Gastrocnemius medialis (tissue), 4 donors: ENCODE results near the gene SEPTIN10. TPM values are rescaled to one million over a fixed set of nuclear protein-coding genes. Genes with fewer than 3 reads are reported as not detected.

ENCODE experiments used
- ATAC-seq, 2 donors: fragments of 150-250 bp; one replicate each; pipeline ENCODE4 v1.9.1; 2016
- DNase-seq, 2 donors: peaks; one replicate each; pipeline ENCODE4 v3.0.0-alpha.2; 2019
- H3K27ac ChIP-seq, 4 donors: fragments of 200-600 bp; sonication (generic); 1 replicate in 1 of 4; 2 replicates in 3 of 4; pipeline ENCODE4 v1.5.1; 2016 to 2018; ENCODE audit warnings: mild to moderate bottlenecking in 2 of 4, moderate library complexity in 1 of 4
- H3K27me3 ChIP-seq, 3 donors: fragments of 200-600 bp; sonication (generic) in 2 of 3; 1 replicate in 1 of 3; 2 replicates in 2 of 3; pipeline versions ENCODE4 v1.5.1 to v1.6.0; 2016 to 2019; ENCODE audit warnings: mild to moderate bottlenecking in 1 of 3, moderate library complexity in 1 of 3
- H3K36me3 ChIP-seq, 2 donors: fragments of 200-600 bp; sonication (generic) in 1 of 2; one replicate each; pipeline ENCODE4 v1.5.1; 2017 to 2018
- H3K4me1 ChIP-seq, 2 donors: fragments of 200-600 bp; sonication (generic) in 1 of 2; one replicate each; pipeline ENCODE4 v1.5.1; 2016 to 2017; ENCODE audit warnings: mild to moderate bottlenecking in 2 of 2
- H3K4me3 ChIP-seq, 4 donors: fragments of 200-600 bp; sonication (generic) in 3 of 4; 1 replicate in 1 of 4; 2 replicates in 3 of 4; pipeline ENCODE4 v1.5.1; 2016 to 2019; ENCODE audit warnings: mild to moderate bottlenecking in 2 of 4
- H3K9me3 ChIP-seq, 3 donors: fragments of 200-600 bp; sonication (generic) in 2 of 3; 1 replicate in 1 of 3; 2 replicates in 2 of 3; pipeline ENCODE4 v1.5.1; 2016 to 2019
- POLR2A ChIP-seq, 2 donors: fragments of 450-650 bp; IDR thresholded peaks; one replicate each; pipeline ENCODE4 v1.6.1; 2017; ENCODE audit warnings: antibody characterized with exemption in 2 of 2, mild to moderate bottlenecking in 2 of 2, moderate library complexity in 2 of 2
- in situ Hi-C, 4 donors: fragments of 200-750 bp; cut with MboI; loops; one replicate each; pipeline versions ENCODE4 v1.15.0 to v1.8.0; 2017; ENCODE audit warnings: low sequenced_read_pairs in 4 of 4
- intact Hi-C: fragments of 100-400 bp; cut with DNase I; formaldehyde crosslinking; loops from one replicate; pipeline ENCODE4 v1.15.1; 2023; ENCODE audit warnings: low total_unique reads
- total RNA-seq, 4 donors: library from RNA; depleted of rRNA; stranded (reverse); fragments of >200 nt; gene quantifications; one replicate each; pipeline versions ENCODE4 v1.1.0 to v1.2.3, GENCODE V29; 2016
- TF ChIP-seq, protein P1 (sequence below), 5 experiments: fragments of 450-650 bp in 3 of 5; fragments of 200-600 bp in 2 of 5; sonication (generic) in 2 of 5; IDR thresholded peaks in 4 of 5; conservative IDR thresholded peaks in 1 of 5; 1 replicate in 4 of 5; 2 replicates in 1 of 5; pipeline ENCODE4 v1.5.1; 2016 to 2019; ENCODE audit warnings: antibody characterized with exemption in 5 of 5, mild to moderate bottlenecking in 3 of 5, moderate library complexity in 3 of 5

SEPTIN10 gene
- total RNA-seq, 4 donors from 2014 or later: 22.3 to 39.4 (median 29.6) TPM

DNA sequence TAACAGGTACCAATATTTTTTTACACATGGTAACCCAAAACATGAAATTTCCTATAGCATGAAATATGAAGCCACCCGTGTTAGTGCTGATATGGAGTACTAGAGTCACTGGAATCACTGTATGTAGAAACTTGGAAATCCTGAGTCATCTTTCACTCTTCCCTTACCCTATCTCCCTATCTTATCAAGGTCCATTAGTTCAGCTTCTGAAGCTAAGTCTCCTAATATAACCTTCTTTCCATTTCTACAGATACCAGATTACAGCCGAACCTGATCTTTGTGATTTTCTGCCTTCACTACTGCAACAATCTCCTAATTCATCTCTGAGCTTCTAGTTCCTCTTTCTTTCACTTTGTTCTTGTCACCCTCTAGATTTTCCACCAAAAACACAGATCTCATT lies 59.0 kb downstream of the SEPTIN10 start:
- Histone ChIP-seq H3K4me3 (no peak overlapping the region), H3K27ac (no peak overlapping the region), H3K4me1 (no peaks in the 10 kb centered on the region), H3K36me3 (peaks cover 0 to 7% of the 10 kb centered on the region in 2 donors), H3K9me3 (no peaks in the 10 kb centered on the region), H3K27me3 (no peaks in the 10 kb centered on the region)
- no peak for ATAC-seq
- in situ Hi-C loops (no loop called here), intact Hi-C loops (no loop called here)
- TF ChIP-seq, protein P1, sequence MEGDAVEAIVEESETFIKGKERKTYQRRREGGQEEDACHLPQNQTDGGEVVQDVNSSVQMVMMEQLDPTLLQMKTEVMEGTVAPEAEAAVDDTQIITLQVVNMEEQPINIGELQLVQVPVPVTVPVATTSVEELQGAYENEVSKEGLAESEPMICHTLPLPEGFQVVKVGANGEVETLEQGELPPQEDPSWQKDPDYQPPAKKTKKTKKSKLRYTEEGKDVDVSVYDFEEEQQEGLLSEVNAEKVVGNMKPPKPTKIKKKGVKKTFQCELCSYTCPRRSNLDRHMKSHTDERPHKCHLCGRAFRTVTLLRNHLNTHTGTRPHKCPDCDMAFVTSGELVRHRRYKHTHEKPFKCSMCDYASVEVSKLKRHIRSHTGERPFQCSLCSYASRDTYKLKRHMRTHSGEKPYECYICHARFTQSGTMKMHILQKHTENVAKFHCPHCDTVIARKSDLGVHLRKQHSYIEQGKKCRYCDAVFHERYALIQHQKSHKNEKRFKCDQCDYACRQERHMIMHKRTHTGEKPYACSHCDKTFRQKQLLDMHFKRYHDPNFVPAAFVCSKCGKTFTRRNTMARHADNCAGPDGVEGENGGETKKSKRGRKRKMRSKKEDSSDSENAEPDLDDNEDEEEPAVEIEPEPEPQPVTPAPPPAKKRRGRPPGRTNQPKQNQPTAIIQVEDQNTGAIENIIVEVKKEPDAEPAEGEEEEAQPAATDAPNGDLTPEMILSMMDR (IDR thresholded peaks at IDR 0.05 in 4 of 5, conservative IDR thresholded peaks at IDR 0.05 in 1 of 5): no peak
- no peak for TF ChIP-seq POLR2A (IDR thresholded peaks at IDR 0.05)
- no peak for DNase-seq

DNA sequence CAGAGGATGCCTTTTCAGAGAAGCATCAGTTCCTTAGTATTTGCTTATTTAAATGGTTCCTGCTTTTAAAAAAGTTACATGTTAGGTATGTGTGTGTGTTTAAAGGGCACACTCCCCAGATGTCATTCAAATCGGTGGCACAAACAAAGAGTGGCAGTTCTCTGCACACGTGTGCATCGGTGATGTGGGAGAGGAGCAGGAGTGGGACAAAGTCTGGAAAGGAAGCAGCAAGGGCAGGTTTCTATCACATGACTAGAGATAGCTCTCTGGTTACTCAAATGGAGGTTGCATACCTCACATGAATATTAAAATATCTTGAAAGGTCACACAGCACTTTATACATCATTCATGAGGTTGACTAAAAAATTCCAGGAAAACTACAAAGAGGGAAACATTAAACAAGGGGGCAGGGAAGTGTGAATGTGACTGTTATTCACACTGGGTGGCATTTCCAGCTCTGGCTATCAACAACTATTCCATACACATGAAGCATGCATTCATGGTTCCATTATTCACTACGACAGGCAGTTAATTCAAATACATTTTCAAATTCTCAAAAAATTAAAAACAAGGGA lies 64.7 kb downstream of the SEPTIN10 start:
- Histone ChIP-seq H3K4me1 (no peaks in the 10 kb centered on the region), H3K27me3 (no peaks in the 10 kb centered on the region), H3K4me3 (no peak overlapping the region), H3K36me3 (peaks cover 0 to 7% of the 10 kb centered on the region in 2 donors), H3K9me3 (no peaks in the 10 kb centered on the region), H3K27ac (no peak overlapping the region)
- TF ChIP-seq, protein P1 (IDR thresholded peaks at IDR 0.05 in 4 of 5, conservative IDR thresholded peaks at IDR 0.05 in 1 of 5): no peak
- no peak for TF ChIP-seq POLR2A (IDR thresholded peaks at IDR 0.05)
- no peak for DNase-seq
- in situ Hi-C loops: loop anchor here in 1 of 4 donors (10.0 kb wide), 1 partner anchor 166 kb away; no protein-coding TSS in a partner anchor
- intact Hi-C loops: loop anchor here (5.0 kb wide), 2 partner anchors 63 to 168 kb away; partner anchors contain the start of genes SEPTIN10 and SOWAHC
- no peak for ATAC-seq

DNA sequence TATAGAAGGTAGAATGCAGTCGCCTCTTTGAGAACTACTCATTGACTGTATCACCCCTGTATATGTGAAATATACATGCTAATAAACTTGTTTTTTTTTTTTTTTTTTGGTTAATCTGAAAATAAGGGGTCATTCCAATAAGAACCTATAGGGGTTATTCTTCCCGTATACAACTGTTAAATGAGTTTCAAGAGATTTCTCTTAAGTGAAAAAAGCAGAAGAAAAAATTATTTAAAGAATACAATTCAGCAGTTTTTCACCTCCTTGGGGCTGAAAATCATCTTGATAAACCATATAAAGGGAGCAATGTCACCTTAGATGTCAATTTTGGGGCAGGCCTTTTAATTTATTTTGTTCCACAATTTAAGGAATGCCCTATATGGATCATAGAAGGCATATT lies 66.5 kb downstream of the SEPTIN10 start:
- intact Hi-C loops (loop anchor here (5.0 kb wide), 2 partner anchors 65 to 170 kb away; partner anchors contain the start of genes SEPTIN10 and SOWAHC), in situ Hi-C loops (loop anchor here in 1 of 4 donors (10.0 kb wide), 1 partner anchor 168 kb away; no protein-coding TSS in a partner anchor)
- Histone ChIP-seq H3K27ac (no peak overlapping the region), H3K9me3 (no peaks in the 10 kb centered on the region), H3K36me3 (peaks cover 0 to 4% of the 10 kb centered on the region in 2 donors), H3K27me3 (no peaks in the 10 kb centered on the region), H3K4me1 (no peaks in the 10 kb centered on the region), H3K4me3 (no peak overlapping the region)
- TF ChIP-seq, protein P1 (IDR thresholded peaks at IDR 0.05 in 4 of 5, conservative IDR thresholded peaks at IDR 0.05 in 1 of 5): no peak
- no peak for TF ChIP-seq POLR2A (IDR thresholded peaks at IDR 0.05)
- no peak for ATAC-seq
- DNase-seq: no peak

DNA sequence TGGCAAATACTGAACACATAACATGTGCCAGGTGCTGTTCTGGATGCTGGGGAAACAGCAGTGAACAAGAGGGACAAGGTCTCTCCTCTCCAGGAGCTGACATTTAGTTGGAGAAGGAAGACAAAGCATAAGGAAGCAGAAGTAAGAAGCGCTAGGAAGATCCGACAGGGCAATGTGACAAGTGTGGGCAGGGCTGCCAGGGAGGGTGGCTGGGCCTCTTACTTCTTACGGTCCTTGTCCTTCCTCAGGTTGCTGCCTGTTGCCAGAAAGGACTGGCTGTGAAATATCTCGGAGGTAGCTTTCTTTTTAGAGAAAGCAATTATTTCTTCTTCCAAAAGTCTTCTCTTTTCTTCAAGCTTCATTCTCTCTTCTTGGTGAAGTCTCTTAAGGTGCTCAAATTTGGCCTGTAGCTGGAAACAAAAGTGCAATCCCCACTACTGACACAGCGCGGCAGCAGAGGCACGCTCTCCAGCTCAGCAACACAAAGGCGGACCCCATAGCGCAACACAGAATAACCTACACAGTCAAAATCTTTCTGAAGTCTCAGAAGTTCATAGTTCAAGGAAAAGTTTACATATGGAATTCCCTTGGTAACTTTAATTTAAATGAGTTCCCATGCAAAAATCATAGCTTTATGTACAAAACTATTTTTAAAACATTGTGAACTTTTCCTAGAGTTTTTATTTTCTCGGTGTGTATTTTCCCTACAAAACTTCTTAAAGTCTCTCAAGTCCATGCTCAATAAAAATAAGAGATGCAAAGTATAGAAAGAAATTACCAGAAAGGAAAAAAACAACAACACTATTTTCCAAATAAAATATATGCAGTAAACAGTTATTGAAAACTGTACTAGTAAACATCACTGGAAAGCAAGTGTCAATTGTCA lies 67.7 kb downstream of the SEPTIN10 start:
- H3K9me3 ChIP-seq: no peaks in the 10 kb centered on the region
- intact Hi-C loops (loop anchor here (1.0 to 5.0 kb wide), 3 partner anchors 66 to 190 kb away; partner anchors contain the start of genes SEPTIN10 and SOWAHC), in situ Hi-C loops (loop anchor here in 1 of 4 donors (10.0 kb wide), 1 partner anchor 169 kb away; no protein-coding TSS in a partner anchor)
- ATAC-seq (peak; percentile 68 to 83), DNase-seq (peak in 1 of 2 donors; percentile 39)
- no peaks in the 10 kb centered on the region for H3K27me3 ChIP-seq
- no peak overlapping the region for H3K27ac ChIP-seq
- no peaks in the 10 kb centered on the region for H3K36me3 ChIP-seq
- no peaks in the 10 kb centered on the region for H3K4me1 ChIP-seq
- TF ChIP-seq, protein P1 (IDR thresholded peaks at IDR 0.05 in 4 of 5, conservative IDR thresholded peaks at IDR 0.05 in 1 of 5): peak; percentile 75 to 94 (median 88)
- no peak for TF ChIP-seq POLR2A (IDR thresholded peaks at IDR 0.05)
- H3K4me3 ChIP-seq: no peak overlapping the region
